GM18519 (cell line): ENCODE results near the gene CACNA1B.

Experiments
- ATAC-seq: cut with Tn5 transposase; IDR thresholded peaks from one replicate; pipeline ENCODE4 v1.9.1; 2021; ENCODE audit warnings: mild to moderate bottlenecking, moderate library complexity; ENCODE audit not compliant: unreplicated experiment, low FRiP score

The CACNA1B gene

GRCh38 chr9:138066049-138066448, 188.5 kb downstream of the CACNA1B start:
- ATAC-seq = no peak

GRCh38 chr9:138067613-138068367, 190.2 kb downstream of the CACNA1B start:
- no peak for ATAC-seq

GRCh38 chr9:138068601-138069035, 191.0 kb downstream of the CACNA1B start:
- no peak for ATAC-seq

- ATAC-seq = no peak
Observed at GRCh38 chr9:138069731-138070456, 192.3 kb downstream of the CACNA1B start.

- no peak for ATAC-seq
Observed at GRCh38 chr9:138070815-138071214, 193.2 kb downstream of the CACNA1B start.

- ATAC-seq = no peak
Observed at GRCh38 chr9:138071292-138071691, 193.7 kb downstream of the CACNA1B start.

GRCh38 chr9:138071731-138072130, 194.1 kb downstream of the CACNA1B start:
- ATAC-seq = no peak

GRCh38 chr9:138072161-138072842, 194.7 kb downstream of the CACNA1B start:
- ATAC-seq = no peak

- no peak for ATAC-seq
Observed at GRCh38 chr9:138072897-138073296, 195.3 kb downstream of the CACNA1B start.

GRCh38 chr9:138073408-138073807, 195.8 kb downstream of the CACNA1B start:
- ATAC-seq = no peak

- no peak for ATAC-seq
Observed at GRCh38 chr9:138073808-138074207, 196.2 kb downstream of the CACNA1B start.

GRCh38 chr9:138074516-138074915, 196.9 kb downstream of the CACNA1B start:
- ATAC-seq = no peak

GRCh38 chr9:138075496-138075895, 197.9 kb downstream of the CACNA1B start:
- no peak for ATAC-seq

GRCh38 chr9:138075961-138076649, 198.5 kb downstream of the CACNA1B start:
- ATAC-seq = no peak

- ATAC-seq = no peak
Observed at GRCh38 chr9:138076650-138077009, 199.0 kb downstream of the CACNA1B start.

- ATAC-seq = no peak
Observed at GRCh38 chr9:138077126-138077525, 199.5 kb downstream of the CACNA1B start.

GRCh38 chr9:138077898-138078540, 200.4 kb downstream of the CACNA1B start:
- no peak for ATAC-seq

- ATAC-seq = no peak
Observed at GRCh38 chr9:138078846-138079245, 201.3 kb downstream of the CACNA1B start.

GRCh38 chr9:138080979-138081378, 203.4 kb downstream of the CACNA1B start:
- ATAC-seq = no peak

GRCh38 chr9:138082918-138083636, 205.5 kb downstream of the CACNA1B start:
- no peak for ATAC-seq
